ENCODE results near the gene CDH4. TPM values are rescaled to one million over a fixed set of nuclear protein-coding genes. Genes with fewer than 3 reads are reported as not detected.

The CDH4 gene
- total RNA-seq, 1 donor from 2014 or later, result 0.99 TPM

DNA sequence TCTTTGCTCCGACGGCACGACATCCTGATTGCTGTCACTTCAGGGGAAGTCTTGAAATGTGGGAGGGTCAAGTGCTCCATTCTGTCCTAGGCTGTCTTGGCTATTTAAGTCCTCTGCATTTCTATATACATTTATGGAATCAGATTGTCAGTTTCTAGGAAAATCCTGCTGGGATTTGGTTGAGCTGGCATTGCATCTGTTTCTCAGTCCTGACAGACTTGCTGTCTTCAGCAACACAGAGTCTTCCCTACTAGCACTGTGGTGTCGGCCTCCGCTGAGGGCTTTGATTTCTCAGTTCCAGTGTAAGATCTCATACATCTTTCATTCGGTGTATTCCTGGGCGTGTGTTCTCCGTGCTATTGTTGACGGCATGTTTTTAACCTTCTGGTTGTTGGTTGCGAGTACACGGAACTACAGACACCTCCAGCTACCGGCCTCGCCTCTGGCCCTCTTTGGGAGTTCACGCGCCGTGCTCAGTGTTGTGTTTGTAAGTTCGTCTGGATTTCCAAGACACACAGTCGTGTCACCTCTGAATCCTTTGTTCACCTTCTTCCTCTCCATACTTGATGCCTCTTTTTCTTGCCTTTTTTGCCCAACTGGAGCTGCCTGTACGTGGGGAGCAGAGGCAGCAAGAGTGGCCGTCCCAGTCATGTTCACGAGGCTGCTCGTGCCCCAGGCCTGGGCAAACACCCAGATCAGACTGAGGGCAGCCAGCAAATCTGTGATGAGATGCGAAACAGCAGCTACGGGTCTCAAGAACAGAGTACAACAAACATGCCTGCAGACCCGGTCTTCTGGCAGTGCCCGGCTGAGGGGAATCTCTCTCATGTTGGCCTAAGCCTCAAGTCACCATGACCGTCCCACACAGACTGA, 720.8 kb downstream of the CDH4 start:
- no peak overlapping the region for H3K4me3 Mint-ChIP-seq (ENCODE audit: unreplicated experiment)
- H3K27me3 Mint-ChIP-seq (ENCODE audit: low read depth), result no peaks in the 10 kb centered on the region
- TF ChIP-seq, protein P1, sequence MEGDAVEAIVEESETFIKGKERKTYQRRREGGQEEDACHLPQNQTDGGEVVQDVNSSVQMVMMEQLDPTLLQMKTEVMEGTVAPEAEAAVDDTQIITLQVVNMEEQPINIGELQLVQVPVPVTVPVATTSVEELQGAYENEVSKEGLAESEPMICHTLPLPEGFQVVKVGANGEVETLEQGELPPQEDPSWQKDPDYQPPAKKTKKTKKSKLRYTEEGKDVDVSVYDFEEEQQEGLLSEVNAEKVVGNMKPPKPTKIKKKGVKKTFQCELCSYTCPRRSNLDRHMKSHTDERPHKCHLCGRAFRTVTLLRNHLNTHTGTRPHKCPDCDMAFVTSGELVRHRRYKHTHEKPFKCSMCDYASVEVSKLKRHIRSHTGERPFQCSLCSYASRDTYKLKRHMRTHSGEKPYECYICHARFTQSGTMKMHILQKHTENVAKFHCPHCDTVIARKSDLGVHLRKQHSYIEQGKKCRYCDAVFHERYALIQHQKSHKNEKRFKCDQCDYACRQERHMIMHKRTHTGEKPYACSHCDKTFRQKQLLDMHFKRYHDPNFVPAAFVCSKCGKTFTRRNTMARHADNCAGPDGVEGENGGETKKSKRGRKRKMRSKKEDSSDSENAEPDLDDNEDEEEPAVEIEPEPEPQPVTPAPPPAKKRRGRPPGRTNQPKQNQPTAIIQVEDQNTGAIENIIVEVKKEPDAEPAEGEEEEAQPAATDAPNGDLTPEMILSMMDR (IDR thresholded peaks at IDR 0.05), result no peak
- no peak overlapping the region for H3K27ac Mint-ChIP-seq (ENCODE audit: unreplicated experiment)
- no peaks in the 10 kb centered on the region for H3K4me1 Mint-ChIP-seq (ENCODE audit: low read depth)
- H3K9me3 Mint-ChIP-seq (ENCODE audit: low read depth), result peaks cover 6% of the 10 kb centered on the region
- peaks cover 17% of the 10 kb centered on the region for H3K36me3 Mint-ChIP-seq (ENCODE audit: low read depth)
- DNase-seq (ENCODE audit: low spot score), result peak; percentile 68

DNA sequence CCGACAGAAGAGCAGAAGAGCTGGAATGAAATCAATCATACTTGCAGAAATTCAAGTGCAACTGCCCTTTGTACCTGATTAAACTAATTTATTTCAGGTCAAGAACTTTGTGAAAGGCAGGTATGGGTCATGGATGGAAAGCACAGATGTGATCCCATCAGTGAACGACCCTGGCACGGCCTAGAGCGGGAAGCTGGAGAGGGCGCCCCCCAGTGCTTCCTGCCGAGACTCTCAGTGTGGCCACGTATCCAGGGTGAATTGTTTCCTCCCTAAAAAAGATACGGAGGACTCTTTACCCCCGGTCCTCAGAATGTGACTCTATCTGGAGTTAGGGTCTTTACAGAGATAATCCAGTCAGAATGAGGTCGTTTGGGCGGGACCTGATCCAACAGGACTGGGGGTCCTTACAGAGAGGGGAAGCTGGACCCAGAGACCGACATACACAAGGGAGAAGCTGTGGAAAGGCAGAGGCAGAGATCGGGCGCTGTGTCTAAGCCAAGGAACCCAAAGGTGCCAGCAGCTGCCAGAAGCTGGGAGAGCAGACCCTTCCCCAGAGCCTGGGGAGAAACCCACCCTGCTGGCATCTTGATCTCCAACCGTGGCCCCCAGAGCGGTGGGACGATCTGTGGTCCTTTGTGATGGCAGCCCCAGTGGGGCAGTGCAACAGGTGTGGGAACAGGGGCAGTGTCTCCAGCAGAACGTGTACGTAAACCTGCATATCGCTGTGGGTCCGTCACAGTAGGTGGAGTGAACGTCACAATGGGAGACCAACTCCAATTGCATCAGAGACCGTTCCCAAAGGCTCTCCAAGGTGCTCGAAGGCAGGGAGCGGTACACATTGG, 721.7 kb downstream of the CDH4 start:
- Mint-ChIP-seq H3K9me3 (ENCODE audit: low read depth) (peaks cover 6% of the 10 kb centered on the region), H3K27ac (ENCODE audit: unreplicated experiment) (no peak overlapping the region), H3K4me1 (ENCODE audit: low read depth) (no peaks in the 10 kb centered on the region), H3K27me3 (ENCODE audit: low read depth) (no peaks in the 10 kb centered on the region), H3K4me3 (ENCODE audit: unreplicated experiment) (no peak overlapping the region), H3K36me3 (ENCODE audit: low read depth) (peaks cover 17% of the 10 kb centered on the region)
- TF ChIP-seq, protein P1 (IDR thresholded peaks at IDR 0.05), result no peak
- peak; percentile 71 for DNase-seq (ENCODE audit: low spot score)

DNA sequence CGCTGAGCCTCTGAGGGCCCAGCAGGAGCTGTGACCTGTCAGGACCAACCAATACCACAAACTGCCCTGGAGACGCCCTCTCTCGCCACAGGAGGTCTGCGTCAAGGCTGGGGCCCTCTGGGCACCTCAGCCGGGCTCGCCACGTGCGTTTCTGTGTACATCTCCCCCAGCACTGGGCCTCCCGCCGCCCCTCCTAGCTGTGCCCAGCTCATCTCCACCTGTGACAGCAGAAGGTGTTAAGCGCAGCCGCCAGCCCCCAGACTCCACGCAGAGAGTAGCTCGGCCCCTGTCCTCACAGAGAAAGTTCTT, 722.2 kb downstream of the CDH4 start:
- no peaks in the 10 kb centered on the region for H3K4me1 Mint-ChIP-seq (ENCODE audit: low read depth)
- no peak overlapping the region for H3K4me3 Mint-ChIP-seq (ENCODE audit: unreplicated experiment)

GRCh38 chr20:61975407-61976129, 723.5 kb downstream of the CDH4 start:
- TF ChIP-seq, protein P1 (IDR thresholded peaks at IDR 0.05), result no peak
- peaks cover 17% of the 10 kb centered on the region for H3K36me3 Mint-ChIP-seq (ENCODE audit: low read depth)
- H3K27me3 Mint-ChIP-seq (ENCODE audit: low read depth), result no peaks in the 10 kb centered on the region
- DNase-seq (ENCODE audit: low spot score), result no peak
- no peaks in the 10 kb centered on the region for H3K4me1 Mint-ChIP-seq (ENCODE audit: low read depth)
- no peak overlapping the region for H3K4me3 Mint-ChIP-seq (ENCODE audit: unreplicated experiment)
- peaks cover 6% of the 10 kb centered on the region for H3K9me3 Mint-ChIP-seq (ENCODE audit: low read depth)
- no peak overlapping the region for H3K27ac Mint-ChIP-seq (ENCODE audit: unreplicated experiment)

More for the DNA sequence above, 722.2 kb downstream of the CDH4 start:
- H3K9me3 Mint-ChIP-seq (ENCODE audit: low read depth), result peaks cover 6% of the 10 kb centered on the region
- no peak overlapping the region for H3K27ac Mint-ChIP-seq (ENCODE audit: unreplicated experiment)
- DNase-seq (ENCODE audit: low spot score), result peak; percentile 77
- TF ChIP-seq, protein P1 (IDR thresholded peaks at IDR 0.05), result no peak
- H3K27me3 Mint-ChIP-seq (ENCODE audit: low read depth), result no peaks in the 10 kb centered on the region
- H3K36me3 Mint-ChIP-seq (ENCODE audit: low read depth), result peaks cover 17% of the 10 kb centered on the region

- no peak for DNase-seq (ENCODE audit: low spot score)
- Mint-ChIP-seq H3K27me3 (ENCODE audit: low read depth) (no peaks in the 10 kb centered on the region), H3K9me3 (ENCODE audit: low read depth) (peaks cover 6% of the 10 kb centered on the region), H3K27ac (ENCODE audit: unreplicated experiment) (no peak overlapping the region), H3K36me3 (ENCODE audit: low read depth) (peaks cover 17% of the 10 kb centered on the region), H3K4me1 (ENCODE audit: low read depth) (no peaks in the 10 kb centered on the region), H3K4me3 (ENCODE audit: unreplicated experiment) (no peak overlapping the region)
- TF ChIP-seq, protein P1 (IDR thresholded peaks at IDR 0.05), result no peak
These were observed 724.2 kb downstream of the CDH4 start for GRCh38 chr20:61976263-61976643.
